HepG2 (cell line): ENCODE measurements around the gene PNLIPRP2.

Experiments
- BHLHE40 ChIP-seq: IDR thresholded peaks from 2 replicates; pipeline ENCODE4 v1.6.1; 2011; ENCODE audit warnings: low read length, improper control_type of control experiment
- ETS1 ChIP-seq: sonication (generic); formaldehyde crosslinking; IDR thresholded peaks from 2 replicates; pipeline ENCODE4 v1.4.0; 2020; ENCODE audit warnings: missing genetic modification reagents
- NFYC ChIP-seq: IDR thresholded peaks from 2 replicates; pipeline ENCODE4 v1.6.1; 2016; ENCODE audit warnings: missing genetic modification reagents, missing compliant biosample characterization
- THRA ChIP-seq: sonication (generic); formaldehyde crosslinking; IDR thresholded peaks from 2 replicates; pipeline ENCODE4 v1.4.0; 2020; ENCODE audit warnings: missing genetic modification reagents, borderline replicate concordance
- TSC22D2 ChIP-seq: sonication (generic); formaldehyde crosslinking; IDR thresholded peaks from 2 replicates; pipeline ENCODE4 v1.5.1; 2020; ENCODE audit warnings: missing genetic modification reagents, mild to moderate bottlenecking, borderline replicate concordance
- ZFP62 ChIP-seq: sonication (generic); formaldehyde crosslinking; IDR thresholded peaks from 2 replicates; pipeline ENCODE4 v1.4.0; 2020; ENCODE audit warnings: missing genetic modification reagents
- ZNF121 ChIP-seq: sonication (generic); formaldehyde crosslinking; IDR thresholded peaks from 2 replicates; pipeline ENCODE4 v1.5.0; 2020; ENCODE audit warnings: mild to moderate bottlenecking, missing genetic modification reagents
- ZNF160 ChIP-seq: sonication (generic); formaldehyde crosslinking; IDR thresholded peaks from 2 replicates; pipeline ENCODE4 v1.8.0; 2022; ENCODE audit warnings: mild to moderate bottlenecking, inconsistent platforms, missing genetic modification reagents
- ZNF556 ChIP-seq: sonication (generic); formaldehyde crosslinking; IDR thresholded peaks from 2 replicates; pipeline ENCODE4 v1.4.0; 2020; ENCODE audit warnings: mild to moderate bottlenecking, missing genetic modification reagents, borderline replicate concordance
- ZNF589 ChIP-seq: sonication (generic); formaldehyde crosslinking; conservative IDR thresholded peaks from 2 replicates; pipeline ENCODE4 v1.8.0; 2022; ENCODE audit warnings: mild to moderate bottlenecking, moderate library complexity, missing genetic modification reagents
- ZNF607 ChIP-seq: sonication (generic); formaldehyde crosslinking; IDR thresholded peaks from 2 replicates; pipeline ENCODE4 v1.5.1; 2020; ENCODE audit warnings: missing genetic modification reagents, mild to moderate bottlenecking, borderline replicate concordance
- ZNF816 ChIP-seq: sonication (generic); formaldehyde crosslinking; IDR thresholded peaks from 2 replicates; pipeline ENCODE4 v1.8.0; 2022; ENCODE audit warnings: missing genetic modification reagents, mild to moderate bottlenecking, borderline replicate concordance

GRCh38 chr10:116612107-116612769, 8.5 kb upstream of the PNLIPRP2 start:
- TF ChIP-seq ZNF121 (no peak), THRA (CRISPR knock-in tag) (no peak), ZNF816 (CRISPR knock-in tag) (no peak), ZNF556 (CRISPR knock-in tag) (no peak), BHLHE40 (no peak), ZFP62 (CRISPR knock-in tag) (no peak), ETS1 (CRISPR knock-in tag) (no peak), NFYC (no peak), ZNF160 (CRISPR knock-in tag) (no peak), ZNF607 (CRISPR knock-in tag) (no peak), ZNF589 (CRISPR knock-in tag) (no peak), TSC22D2 (CRISPR knock-in tag) (no peak)
